HAP-1 (cell line): ENCODE data around the gene RPN2.

ENCODE experiments used
- DNase-seq, 2 experiments: peaks; one replicate each; pipeline ENCODE4 v3.0.0-alpha.2; 2016 to 2020; ENCODE audit warnings: low spot score in 2 of 2
- H3K27me3 ChIP-seq: fragments of 250-450 bp; sonication (Bioruptor Pico); 2 replicates; pipeline ENCODE4 v1.5.1; 2020; ENCODE audit warnings: low read depth, mild to moderate bottlenecking, moderate library complexity
- H3K36me3 ChIP-seq: fragments of 250-450 bp; sonication (Bioruptor Pico); replicated peaks from 2 replicates; pipeline ENCODE4 v1.5.1; 2020; ENCODE audit warnings: mild to moderate bottlenecking
- H3K4me1 ChIP-seq: fragments of 250-450 bp; sonication (Bioruptor Pico); 2 replicates; pipeline ENCODE4 v1.5.1; 2020; ENCODE audit warnings: mild to moderate bottlenecking
- H3K4me3 ChIP-seq: fragments of 250-450 bp; sonication (Bioruptor Pico); 2 replicates; pipeline ENCODE4 v1.5.1; 2020; ENCODE audit warnings: mild to moderate bottlenecking, moderate library complexity
- H3K9me3 ChIP-seq: fragments of 250-450 bp; sonication (Bioruptor Pico); 2 replicates; pipeline ENCODE4 v1.5.1; 2020; ENCODE audit warnings: mild to moderate bottlenecking, moderate library complexity
- in situ Hi-C: fragments of 300-500 bp; cut with MboI; formaldehyde crosslinking; loops from 3 replicates; pipeline ENCODE4 v1.14.3; 2020; ENCODE audit warnings: low sequenced_read_pairs, inconsistent platforms, mixed read lengths

RPN2 gene

DNA sequence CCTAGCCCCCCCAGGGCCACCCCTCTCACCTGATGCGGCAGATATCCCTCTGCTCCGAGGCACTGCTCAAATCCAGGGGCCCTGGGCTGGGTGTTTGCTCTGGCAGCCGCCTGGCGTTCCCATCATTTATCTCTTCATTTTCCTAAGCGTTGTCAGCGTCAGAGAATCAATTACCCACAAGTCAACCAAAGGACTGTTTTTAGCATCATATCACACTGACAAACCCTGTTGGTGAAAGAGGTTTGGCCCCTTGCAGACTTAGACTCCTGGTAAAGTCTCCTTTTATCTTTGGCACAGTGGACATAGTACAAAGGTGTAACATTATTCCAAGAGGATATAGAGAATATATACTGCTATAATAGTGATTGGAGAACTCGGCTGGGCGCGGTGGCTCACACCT is 82.6 kb downstream of the RPN2 start, which contains the start of gene GHRH:
Gene GHRH (minus strand): TSS at position 101 of the 400 bp plus-strand sequence. CDS start 4,925 bp downstream, outside the sequence.
- no peaks in the 10 kb centered on the region for H3K36me3 ChIP-seq
- no peaks in the 10 kb centered on the region for H3K4me1 ChIP-seq
- no peak for DNase-seq
- no peaks in the 10 kb centered on the region for H3K9me3 ChIP-seq
- no peak within 1 kb of the TSS for H3K4me3 ChIP-seq
- H3K27me3 ChIP-seq = peaks cover 10% of the 10 kb centered on the region; the same call in 1 of the 2 replicates
- in situ Hi-C loops = no loop called here

- in situ Hi-C loops = no loop called here
- Histone ChIP-seq H3K36me3 (no peaks in the 10 kb centered on the region), H3K27me3 (peaks cover 10% of the 10 kb centered on the region; the same call in 1 of the 2 replicates), H3K4me3 (no peak overlapping the region), H3K4me1 (no peaks in the 10 kb centered on the region), H3K9me3 (no peaks in the 10 kb centered on the region)
- no peak for DNase-seq
Observed at GRCh38 chr20:37262505-37262904, 83.4 kb downstream of the RPN2 start.

DNA sequence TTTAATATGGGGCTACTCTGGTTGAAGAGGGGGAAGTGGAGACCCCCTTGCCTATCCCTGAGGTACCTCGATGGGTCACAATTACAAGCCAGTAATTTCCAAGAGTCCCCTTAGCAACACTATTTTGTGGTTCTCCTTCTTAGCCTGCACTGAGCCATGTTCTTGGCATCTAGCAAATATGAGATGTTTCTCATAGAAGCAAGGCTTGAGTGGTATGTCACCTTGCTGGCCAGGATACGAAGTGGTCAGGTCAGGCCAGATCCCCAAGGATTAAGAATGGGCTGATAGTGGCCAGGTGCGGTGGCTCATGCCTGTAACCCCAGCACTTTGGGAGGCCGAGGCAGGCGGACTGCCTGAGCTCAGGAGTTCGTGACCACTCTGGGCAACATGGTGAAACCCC is 84.6 kb downstream of the RPN2 start:
- Histone ChIP-seq H3K4me1 (peaks cover 8% of the 10 kb centered on the region), H3K27me3 (peaks cover 10% of the 10 kb centered on the region; the same call in 1 of the 2 replicates), H3K4me3 (no peak overlapping the region), H3K9me3 (no peaks in the 10 kb centered on the region), H3K36me3 (no peaks in the 10 kb centered on the region)
- DNase-seq = no peak
- in situ Hi-C loops = no loop called here

DNA sequence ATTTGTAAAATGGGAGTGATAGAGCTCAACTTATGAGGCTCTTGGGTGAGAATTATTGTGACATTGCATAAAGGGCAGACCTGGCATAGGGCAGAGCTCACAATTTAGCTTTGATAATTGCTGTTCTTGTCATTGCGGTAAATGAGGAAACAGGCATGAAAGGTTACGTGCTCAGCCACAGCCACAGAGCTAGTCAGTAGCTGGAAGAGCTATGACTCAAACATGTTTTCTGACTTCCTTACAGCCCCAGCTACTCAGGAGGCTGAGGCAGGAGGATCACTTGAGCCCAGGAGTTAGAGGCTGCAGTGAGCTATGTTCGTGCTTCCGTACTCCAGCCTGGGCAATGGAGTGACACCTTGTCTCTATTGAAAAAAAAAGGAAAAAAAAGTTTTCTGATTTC is 86.0 kb downstream of the RPN2 start:
- H3K4me1 ChIP-seq = peaks cover 8% of the 10 kb centered on the region
- no peak for DNase-seq
- in situ Hi-C loops = no loop called here
- H3K4me3 ChIP-seq = no peak overlapping the region
- H3K36me3 ChIP-seq = no peaks in the 10 kb centered on the region
- H3K9me3 ChIP-seq = no peaks in the 10 kb centered on the region; the same call in 1 of the 2 replicates
- H3K27me3 ChIP-seq = peaks cover 10% of the 10 kb centered on the region; the same call in 1 of the 2 replicates

DNA sequence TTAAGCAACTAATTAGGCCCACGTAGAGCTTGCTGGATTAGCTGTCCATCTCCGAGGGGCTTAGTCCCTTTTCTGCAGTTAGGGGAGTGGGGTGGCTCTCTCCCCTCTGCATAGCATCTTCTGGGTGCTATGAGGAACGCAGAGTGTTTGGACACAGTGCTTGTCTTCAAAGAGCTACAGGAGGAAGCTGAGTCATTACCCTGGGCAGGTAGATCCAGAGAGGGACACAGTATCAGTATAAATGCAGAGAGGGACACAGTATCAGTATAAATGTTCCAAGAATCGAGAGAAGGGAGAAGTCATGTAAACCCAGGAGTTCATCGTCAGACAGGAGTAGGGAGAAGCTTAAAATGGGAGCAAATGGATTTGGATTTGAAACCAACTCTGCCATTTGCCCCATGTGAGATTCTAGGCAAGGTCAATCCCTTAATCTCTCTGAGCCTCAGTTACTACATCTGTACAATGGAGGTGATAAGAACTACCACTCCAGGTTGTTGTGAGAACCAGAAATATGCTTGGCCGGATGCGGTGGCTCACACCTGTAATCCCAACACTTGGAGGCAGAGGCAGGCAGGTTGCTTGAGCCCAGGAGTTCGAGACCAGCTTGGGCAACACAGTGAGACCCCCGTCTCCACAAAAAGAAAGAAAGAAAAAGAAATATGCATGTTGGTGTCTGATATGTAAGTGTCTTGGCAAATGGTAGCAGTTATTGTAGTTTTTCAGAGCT is 88.0 kb downstream of the RPN2 start:
- H3K9me3 ChIP-seq = no peaks in the 10 kb centered on the region; the same call in 1 of the 2 replicates
- in situ Hi-C loops = no loop called here

DNA sequence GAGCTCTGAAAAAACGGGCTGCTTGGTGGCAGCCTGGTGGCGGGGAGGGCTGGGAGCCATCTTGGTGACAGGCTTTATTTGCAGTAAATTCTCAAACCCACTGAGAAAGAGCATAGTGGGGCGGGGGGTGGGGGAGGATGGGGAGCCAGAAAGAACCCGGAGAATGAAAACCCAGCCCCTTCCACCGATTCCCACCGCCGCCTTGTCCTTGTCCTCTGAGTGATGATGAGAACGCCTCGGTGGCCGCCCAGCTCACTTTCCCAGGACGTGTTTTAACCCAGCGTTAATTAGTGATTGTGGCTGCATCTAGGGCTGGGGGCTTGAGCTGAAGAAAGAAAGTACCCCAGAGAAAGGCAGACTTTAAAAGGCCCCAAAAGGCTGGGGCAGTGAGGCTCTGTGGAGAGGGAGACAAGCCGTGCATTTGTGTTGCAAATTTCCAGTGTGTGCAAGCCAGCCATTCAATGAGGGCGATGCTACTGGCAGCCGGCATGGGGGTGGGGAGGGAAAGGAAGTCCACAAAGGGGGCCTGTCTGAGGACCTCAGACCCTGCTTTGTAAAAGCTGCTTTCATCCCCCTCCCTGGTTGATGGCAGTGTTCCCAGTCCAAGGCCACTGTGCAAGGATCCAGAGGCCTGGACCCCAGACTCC is 88.7 kb downstream of the RPN2 start:
- Histone ChIP-seq H3K4me3 (no peak overlapping the region), H3K36me3 (no peaks in the 10 kb centered on the region), H3K27me3 (no peaks in the 10 kb centered on the region; the same call in 1 of the 2 replicates), H3K4me1 (peaks cover 8% of the 10 kb centered on the region), H3K9me3 (no peaks in the 10 kb centered on the region; the same call in 1 of the 2 replicates)
- peak in 1 of 2 experiments; percentile 65 for DNase-seq
- in situ Hi-C loops = no loop called here

More for the DNA sequence above, 88.0 kb downstream of the RPN2 start:
- Histone ChIP-seq H3K36me3 (no peaks in the 10 kb centered on the region), H3K4me1 (peaks cover 8% of the 10 kb centered on the region), H3K4me3 (no peak overlapping the region), H3K27me3 (peaks cover 5% of the 10 kb centered on the region; the same call in 1 of the 2 replicates)
- no peak for DNase-seq

DNA sequence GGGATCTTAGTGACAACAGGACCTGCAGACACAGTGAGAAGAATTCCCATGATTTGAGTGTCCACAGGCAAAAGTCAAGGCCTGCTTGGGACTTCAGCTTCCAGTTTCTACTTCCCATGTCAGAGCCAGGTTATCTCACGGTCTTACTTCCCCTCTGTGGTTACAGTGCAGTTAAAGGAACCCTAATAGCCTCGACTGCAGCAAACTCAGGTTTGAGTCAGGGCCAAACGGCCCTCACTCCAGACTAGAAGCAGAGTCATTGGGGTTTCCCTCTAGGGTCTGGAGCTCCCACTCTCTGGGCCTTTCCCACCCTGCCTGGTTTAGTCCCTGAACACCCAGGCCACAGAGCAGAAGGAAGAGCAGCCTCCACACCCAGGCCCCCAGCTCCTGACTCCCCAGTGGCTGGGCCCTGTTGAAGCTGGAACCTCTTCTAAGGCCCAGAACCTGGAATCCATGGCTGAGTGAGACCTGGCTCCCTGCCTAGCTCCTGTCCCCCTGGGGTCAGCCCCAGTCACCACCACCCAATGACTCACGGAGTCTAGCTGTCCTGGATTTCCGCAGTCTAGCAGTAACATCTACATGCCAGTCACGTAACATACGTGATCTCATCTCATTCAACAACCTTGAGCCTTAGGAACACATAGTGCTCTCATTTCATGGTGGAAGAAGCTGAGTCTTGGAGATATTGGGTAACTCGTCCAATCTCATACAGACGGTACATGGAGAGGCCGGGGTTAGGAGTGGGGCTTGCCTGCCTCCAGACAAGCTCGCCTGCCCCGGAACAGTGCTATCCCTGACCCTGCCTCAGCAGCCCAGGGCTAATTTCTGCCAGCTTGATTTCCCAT is 91.7 kb downstream of the RPN2 start:
- in situ Hi-C loops = loop anchor here (5.0 kb wide), 2 partner anchors 117 to 262 kb away; no protein-coding TSS in a partner anchor
- no peak for DNase-seq
- H3K4me3 ChIP-seq = no peak overlapping the region

GRCh38 chr20:37271421-37271768 is 92.3 kb downstream of the RPN2 start:
- no peak overlapping the region for H3K4me3 ChIP-seq
- in situ Hi-C loops = loop anchor here (5.0 kb wide), 2 partner anchors 116 to 261 kb away; no protein-coding TSS in a partner anchor
- H3K36me3 ChIP-seq = no peaks in the 10 kb centered on the region
- DNase-seq = no peak
- no peaks in the 10 kb centered on the region for H3K27me3 ChIP-seq
- H3K4me1 ChIP-seq = peaks cover 8% of the 10 kb centered on the region
- no peaks in the 10 kb centered on the region; the same call in 1 of the 2 replicates for H3K9me3 ChIP-seq

More for the DNA sequence above, 91.7 kb downstream of the RPN2 start:
- Histone ChIP-seq H3K36me3 (no peaks in the 10 kb centered on the region), H3K9me3 (no peaks in the 10 kb centered on the region; the same call in 1 of the 2 replicates), H3K27me3 (no peaks in the 10 kb centered on the region), H3K4me1 (peaks cover 8% of the 10 kb centered on the region)

DNA sequence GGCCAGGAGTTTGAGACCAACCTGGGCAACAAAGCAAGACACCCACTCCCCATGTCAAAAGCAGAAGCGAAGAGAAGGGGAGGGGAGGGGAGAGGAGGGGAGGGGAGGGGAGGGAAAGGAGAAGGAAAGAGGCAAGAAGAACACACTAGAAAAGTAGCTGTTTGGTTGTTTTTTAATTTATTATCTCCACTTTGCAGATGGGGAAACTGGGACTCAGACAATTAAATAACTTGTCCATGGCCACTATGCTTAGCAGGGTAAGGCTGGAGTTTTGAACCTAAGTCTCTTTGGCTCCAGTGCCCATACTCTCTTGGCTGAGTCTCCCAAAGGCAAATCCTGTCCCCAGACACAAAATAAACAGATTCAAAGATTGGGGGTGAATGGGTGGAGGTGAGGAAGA is 94.9 kb downstream of the RPN2 start:
- DNase-seq = no peak
- no peaks in the 10 kb centered on the region for H3K36me3 ChIP-seq
- no peaks in the 10 kb centered on the region; the same call in 1 of the 2 replicates for H3K4me1 ChIP-seq
- in situ Hi-C loops = loop anchor here (5.0 kb wide), 2 partner anchors 113 to 258 kb away; no protein-coding TSS in a partner anchor
- H3K27me3 ChIP-seq = no peaks in the 10 kb centered on the region
- H3K9me3 ChIP-seq = no peaks in the 10 kb centered on the region; the same call in 1 of the 2 replicates
- H3K4me3 ChIP-seq = no peak overlapping the region

DNA sequence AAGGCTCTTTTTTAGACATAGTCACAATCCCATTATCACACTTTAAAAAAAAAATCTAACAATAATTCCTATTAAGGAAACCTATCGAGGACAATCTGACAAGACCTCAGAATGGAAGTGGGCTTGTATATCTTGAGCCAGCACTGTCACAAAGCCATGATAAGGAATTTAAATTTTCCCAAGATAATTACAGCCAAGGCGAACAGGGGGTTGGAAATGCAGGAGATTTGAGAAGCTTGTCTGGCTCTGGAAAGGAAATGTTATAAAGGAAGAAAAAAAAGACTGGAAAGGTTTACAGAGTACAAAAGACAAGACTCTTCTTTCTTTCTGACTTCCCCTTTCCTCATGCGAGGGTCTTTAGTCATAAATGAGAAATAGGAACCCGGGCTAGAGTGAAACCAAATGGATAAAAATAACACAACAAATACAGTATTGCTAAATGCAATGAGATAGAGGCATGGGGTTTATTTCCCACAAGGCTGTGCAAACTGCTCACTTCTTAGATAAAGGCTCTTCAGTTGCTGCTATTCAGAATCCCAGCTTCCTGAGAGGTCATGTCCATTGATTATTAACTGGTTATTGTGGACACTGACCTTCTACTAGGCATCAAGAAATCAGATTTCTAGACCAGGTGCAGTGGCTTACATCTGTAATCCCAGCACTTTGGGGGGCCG is 95.9 kb downstream of the RPN2 start:
- Histone ChIP-seq H3K27me3 (no peaks in the 10 kb centered on the region), H3K4me3 (no peak overlapping the region), H3K4me1 (no peaks in the 10 kb centered on the region), H3K36me3 (no peaks in the 10 kb centered on the region), H3K9me3 (no peaks in the 10 kb centered on the region)
- in situ Hi-C loops = loop anchor here (5.0 kb wide), 2 partner anchors 112 to 257 kb away; no protein-coding TSS in a partner anchor
- no peak for DNase-seq

DNA sequence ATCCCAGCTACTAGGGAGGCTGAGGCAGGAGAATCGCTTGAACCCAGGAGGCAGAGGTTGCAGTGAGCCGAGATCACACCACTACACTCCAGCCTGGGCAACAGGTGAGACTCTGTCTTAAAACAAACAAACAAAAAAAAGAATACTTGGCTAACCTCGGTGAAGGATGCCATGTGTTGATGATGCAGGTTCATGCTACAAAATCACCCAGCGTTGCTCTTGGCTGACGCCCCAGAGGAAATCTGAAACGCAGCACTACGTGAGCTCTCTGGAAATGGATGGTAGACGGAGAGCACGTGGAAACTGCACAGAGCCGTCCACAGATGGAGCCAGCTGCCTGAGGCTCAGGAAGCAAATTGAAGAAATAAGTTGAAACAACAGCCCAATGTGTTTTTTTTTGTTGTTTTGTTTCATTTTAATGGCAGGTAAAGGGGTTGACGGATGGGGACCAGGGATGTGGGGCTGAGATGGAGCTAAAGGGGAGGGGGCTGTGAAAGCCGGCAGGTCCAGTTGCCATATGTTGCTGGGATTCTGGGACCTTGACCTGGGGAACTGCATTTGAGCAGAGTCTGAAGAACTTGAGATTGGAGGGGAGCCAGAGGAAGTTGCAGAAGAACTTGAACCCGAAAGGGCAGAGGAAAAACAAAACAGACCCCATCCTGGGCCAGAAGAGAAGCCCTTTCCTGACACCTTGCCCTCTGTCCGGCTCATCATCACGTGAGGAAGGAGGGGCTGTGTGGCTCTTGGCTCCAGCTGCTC is 97.5 kb downstream of the RPN2 start:
- no peaks in the 10 kb centered on the region for H3K36me3 ChIP-seq
- in situ Hi-C loops = no loop called here
- no peaks in the 10 kb centered on the region for H3K27me3 ChIP-seq
- no peaks in the 10 kb centered on the region for H3K4me1 ChIP-seq
- DNase-seq = no peak
- no peaks in the 10 kb centered on the region for H3K9me3 ChIP-seq
- H3K4me3 ChIP-seq = no peak overlapping the region

- H3K36me3 ChIP-seq = no peaks in the 10 kb centered on the region
- no peaks in the 10 kb centered on the region for H3K4me1 ChIP-seq
- DNase-seq = no peak
- H3K4me3 ChIP-seq = no peak overlapping the region
- no peaks in the 10 kb centered on the region for H3K9me3 ChIP-seq
- H3K27me3 ChIP-seq = no peaks in the 10 kb centered on the region
- in situ Hi-C loops = no loop called here
Observed at GRCh38 chr20:37277253-37277593, 98.1 kb downstream of the RPN2 start.
